Skeletal muscle cell (primary cell): ENCODE measurements around the gene KIRREL1.

Experiments used
- DNase-seq: peaks from one replicate; pipeline ENCODE4 v3.0.0-alpha.2; 2010; ENCODE audit warnings: low read depth
- H3K4me3 ChIP-seq: 2 replicates; pipeline ENCODE4 v1.5.1; 2011; ENCODE audit warnings: low read depth, mild to moderate bottlenecking, control low read depth, low read length, moderate library complexity

Gene KIRREL1

GRCh38 chr1:158002022-158002630, 8.7 kb downstream of the KIRREL1 start:
- H3K4me3 ChIP-seq = no peak overlapping the region

GRCh38 chr1:158002631-158003405, 9.4 kb downstream of the KIRREL1 start:
- H3K4me3 ChIP-seq = no peak overlapping the region
- DNase-seq = no peak

More at GRCh38 chr1:158002022-158002630, 8.7 kb downstream of the KIRREL1 start:
- DNase-seq = no peak

- H3K4me3 ChIP-seq = no peak overlapping the region
- no peak for DNase-seq
These were observed 10.0 kb downstream of the KIRREL1 start for GRCh38 chr1:158003406-158003800.

DNA sequence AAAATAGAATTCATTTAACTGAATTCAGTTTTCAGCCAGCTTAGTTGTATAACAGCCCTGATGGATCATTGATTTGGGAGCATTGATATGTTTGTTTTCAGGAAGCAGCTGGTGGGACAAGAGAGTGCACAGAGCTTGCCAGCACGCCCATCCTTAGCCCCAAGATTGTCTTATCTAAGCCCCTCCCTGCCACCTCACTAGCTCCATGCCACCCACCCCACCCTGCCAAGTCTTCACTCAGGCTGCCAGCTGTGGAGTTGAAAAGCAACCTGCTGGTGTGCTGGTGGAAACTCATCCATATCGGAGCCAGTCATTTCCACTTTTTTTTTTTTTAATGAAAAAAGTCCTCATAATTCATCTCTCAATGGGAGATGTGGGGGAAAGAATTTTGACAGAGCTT, 11.8 kb downstream of the KIRREL1 start:
- H3K4me3 ChIP-seq = no peak overlapping the region
- DNase-seq = no peak

DNA sequence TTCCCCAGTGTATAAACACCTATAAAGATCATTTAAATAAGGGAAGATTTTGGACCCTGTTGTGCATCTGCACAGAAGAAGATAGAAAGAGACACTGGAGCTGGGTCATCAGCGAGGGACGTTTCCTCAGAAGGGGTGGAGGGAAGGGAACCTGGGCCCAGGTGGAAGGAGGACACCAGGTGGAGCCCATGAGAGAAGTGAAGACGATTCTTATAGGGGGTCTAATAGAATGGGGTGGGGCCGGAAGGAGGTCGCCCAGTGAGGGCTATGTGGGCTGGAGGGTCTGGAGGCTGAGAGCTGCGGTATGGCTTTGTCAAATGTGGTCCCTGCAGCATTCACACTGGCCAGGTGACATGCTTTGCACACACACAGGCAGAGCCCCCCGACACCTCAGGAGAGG, 13.7 kb downstream of the KIRREL1 start:
- no peak overlapping the region for H3K4me3 ChIP-seq
- no peak for DNase-seq

GRCh38 chr1:158007667-158008386, 14.4 kb downstream of the KIRREL1 start:
- no peak for DNase-seq
- H3K4me3 ChIP-seq = no peak overlapping the region

DNA sequence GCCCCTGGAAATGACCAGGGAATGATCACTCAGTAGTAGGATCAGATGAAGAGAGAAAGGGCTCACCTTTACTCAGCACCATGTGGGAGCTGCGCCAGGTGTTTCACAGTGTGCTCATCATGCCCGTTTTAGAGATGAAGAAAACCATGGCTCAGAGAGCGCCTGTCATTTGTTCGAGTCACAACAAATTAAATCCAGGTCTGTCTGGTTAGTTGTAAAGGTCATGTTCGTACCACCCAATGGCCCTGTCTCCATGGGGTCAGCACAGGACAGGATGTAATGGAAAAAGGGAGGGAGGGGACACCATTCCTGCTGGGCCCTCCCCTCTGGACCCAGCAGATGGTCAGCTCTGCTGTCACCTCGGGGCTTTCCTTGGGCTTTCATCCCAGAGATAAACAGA, 15.2 kb downstream of the KIRREL1 start:
- no peak for DNase-seq
- no peak overlapping the region for H3K4me3 ChIP-seq

- H3K4me3 ChIP-seq = peak overlapping the region; percentile 10
- no peak for DNase-seq
These were observed 18.3 kb downstream of the KIRREL1 start for GRCh38 chr1:158011714-158012113.

DNA sequence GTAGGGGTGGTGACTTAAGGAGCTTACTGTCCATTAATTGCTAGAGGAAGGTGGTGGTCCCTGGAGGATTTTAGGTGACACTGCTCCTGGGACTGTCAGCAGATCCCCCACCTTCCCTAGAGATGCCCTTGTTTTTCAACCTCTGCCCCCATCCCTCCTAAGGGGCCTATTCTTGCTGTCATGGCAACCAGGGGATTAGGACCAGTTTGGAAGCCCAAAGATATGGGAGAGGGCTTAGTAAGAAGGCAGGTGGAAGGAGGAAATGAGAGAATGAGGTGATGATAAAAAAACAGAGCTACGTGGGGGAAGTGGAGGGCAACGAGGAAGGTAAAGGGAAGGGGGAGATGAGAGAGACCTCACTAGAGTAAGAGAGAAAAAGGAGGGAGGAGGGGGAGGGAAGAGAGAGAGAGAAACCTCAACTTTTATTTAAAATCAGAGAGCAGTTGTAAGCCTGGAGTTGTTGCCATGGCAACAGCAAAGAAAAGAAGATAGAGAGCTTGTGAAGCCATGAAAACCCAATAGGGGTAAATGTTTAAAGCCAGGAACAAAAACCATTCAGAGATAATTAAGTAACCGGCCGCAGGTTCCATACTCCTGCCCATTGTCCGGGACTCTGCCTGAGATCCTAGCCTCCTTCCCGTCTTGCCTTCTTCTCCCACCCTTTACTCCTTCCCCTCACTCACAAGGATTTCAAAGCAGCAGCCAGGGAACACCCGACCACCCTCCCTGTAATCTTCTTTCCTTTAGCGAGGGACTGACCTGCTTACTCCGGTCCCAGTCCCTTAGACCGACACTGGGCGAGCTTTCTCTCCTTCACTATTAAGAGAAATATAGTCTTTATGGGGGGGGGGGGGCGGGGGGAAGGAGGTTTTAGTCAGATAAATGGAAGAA, 20.6 kb downstream of the KIRREL1 start:
- H3K4me3 ChIP-seq = no peak overlapping the region
- no peak for DNase-seq

GRCh38 chr1:158014731-158015320, 21.4 kb downstream of the KIRREL1 start:
- DNase-seq = no peak
- no peak overlapping the region for H3K4me3 ChIP-seq

GRCh38 chr1:158016651-158017335, 23.3 kb downstream of the KIRREL1 start:
- DNase-seq = no peak

GRCh38 chr1:158017800-158018595, 24.6 kb downstream of the KIRREL1 start:
- H3K4me3 ChIP-seq = no peak overlapping the region
- DNase-seq = no peak

More at GRCh38 chr1:158016651-158017335, 23.3 kb downstream of the KIRREL1 start:
- H3K4me3 ChIP-seq = no peak overlapping the region

DNA sequence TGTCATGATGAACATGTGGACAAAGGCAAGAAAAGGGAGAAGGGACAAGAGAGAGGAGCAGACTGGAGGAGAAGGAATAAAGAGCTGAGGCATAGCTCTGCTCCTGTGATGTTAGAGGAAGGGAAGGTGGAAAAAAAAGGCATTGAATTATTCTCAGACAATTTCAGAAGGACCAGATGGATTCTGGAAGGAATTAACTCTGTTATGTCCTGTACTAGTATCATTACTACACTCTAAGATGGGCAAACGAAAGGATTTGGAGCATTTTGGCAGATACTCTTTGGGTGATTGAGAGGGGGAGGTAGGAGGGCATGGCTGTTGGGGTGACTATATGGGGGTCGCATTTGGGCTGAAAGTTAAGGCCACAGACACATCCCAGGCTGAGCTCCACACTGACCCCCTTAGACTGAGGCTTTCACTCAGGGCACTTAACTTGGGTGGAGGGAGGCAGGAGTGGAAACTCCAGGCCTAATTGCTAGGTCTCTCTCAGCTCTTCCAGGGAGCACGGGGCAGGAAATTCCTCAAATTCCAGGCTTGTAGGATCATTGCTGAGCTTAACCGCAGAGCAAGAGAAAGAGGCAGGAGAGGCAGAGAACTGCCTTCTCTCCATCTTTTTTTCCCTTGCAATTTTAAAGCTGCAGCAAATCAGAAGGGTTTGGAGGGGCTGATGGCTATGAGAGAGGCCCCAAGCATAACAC, 25.9 kb downstream of the KIRREL1 start:
- DNase-seq = peak; percentile 77
- peak overlapping the region; percentile 24 for H3K4me3 ChIP-seq

GRCh38 chr1:158020259-158020885, 26.9 kb downstream of the KIRREL1 start:
- no peak for DNase-seq
- peak overlapping the region; percentile 24 for H3K4me3 ChIP-seq

GRCh38 chr1:158020886-158021620, 27.6 kb downstream of the KIRREL1 start:
- no peak for DNase-seq
- H3K4me3 ChIP-seq = no peak overlapping the region

GRCh38 chr1:158021721-158022120, 28.3 kb downstream of the KIRREL1 start:
- DNase-seq = no peak
- no peak overlapping the region for H3K4me3 ChIP-seq
